Neuron (in vitro differentiated cells): ENCODE data around the gene TUBA1A.

ENCODE experiments used
- H2AFZ ChIP-seq: one replicate; pipeline ENCODE4 v1.6.1; 2013; ENCODE audit warnings: low read depth, mild to moderate bottlenecking, inconsistent platforms, low read length, moderate library complexity
- H3K27me3 ChIP-seq: one replicate; pipeline ENCODE4 v1.6.1; 2013; ENCODE audit warnings: low read length; ENCODE audit not compliant: insufficient read depth
- H3K36me3 ChIP-seq: one replicate; pipeline ENCODE4 v1.6.1; 2013; ENCODE audit warnings: low read length; ENCODE audit not compliant: insufficient read depth
- H3K4me1 ChIP-seq: one replicate; pipeline ENCODE4 v1.6.1; 2013; ENCODE audit warnings: low read length; ENCODE audit not compliant: insufficient read depth
- H3K4me3 ChIP-seq: 2 replicates; pipeline ENCODE4 v1.5.1; 2013; ENCODE audit warnings: mild to moderate bottlenecking, low read length, moderate library complexity
- H3K9me3 ChIP-seq: one replicate; pipeline ENCODE4 v1.6.1; 2013; ENCODE audit warnings: low read length

TUBA1A gene

GRCh38 chr12:49188916-49189367 lies at the start of gene TUBA1A:
TUBA1A (minus strand) TSS chr12:49189080; CDS start chr12:49188979, 101 bp downstream.
- peaks cover 39% of the 10 kb centered on the region for H3K4me1 ChIP-seq
- H3K36me3 ChIP-seq: peaks cover 33% of the 10 kb centered on the region
- no peaks in the 10 kb centered on the region for H3K9me3 ChIP-seq
- peak within 1 kb of the TSS; percentile 64 for H3K4me3 ChIP-seq
- H3K27me3 ChIP-seq: no peaks in the 10 kb centered on the region
- H2AFZ ChIP-seq: no peak within 1 kb of the TSS

GRCh38 chr12:49236423-49236822 lies 47.5 kb upstream of the TUBA1A start:
- H2AFZ ChIP-seq: no peak overlapping the region
- no peaks in the 10 kb centered on the region for H3K9me3 ChIP-seq
- peaks cover 32% of the 10 kb centered on the region for H3K4me1 ChIP-seq
- H3K4me3 ChIP-seq: no peak overlapping the region
- H3K27me3 ChIP-seq: no peaks in the 10 kb centered on the region
- no peaks in the 10 kb centered on the region for H3K36me3 ChIP-seq

GRCh38 chr12:49233842-49234526 lies 45.1 kb upstream of the TUBA1A start:
- H3K9me3 ChIP-seq: no peaks in the 10 kb centered on the region
- peak overlapping the region; percentile 39 for H3K4me3 ChIP-seq
- H2AFZ ChIP-seq: no peak overlapping the region
- H3K4me1 ChIP-seq: peaks cover 46% of the 10 kb centered on the region
- H3K36me3 ChIP-seq: no peaks in the 10 kb centered on the region
- H3K27me3 ChIP-seq: no peaks in the 10 kb centered on the region

- Histone ChIP-seq H3K4me1 (peaks cover 50% of the 10 kb centered on the region), H3K4me3 (peak overlapping the region; percentile 39)
Measured at GRCh38 chr12:49232940-49233841, 44.3 kb upstream of the TUBA1A start.

GRCh38 chr12:49231878-49232655 lies 43.2 kb upstream of the TUBA1A start:
- no peak overlapping the region for H2AFZ ChIP-seq
- H3K4me1 ChIP-seq: peaks cover 61% of the 10 kb centered on the region
- no peaks in the 10 kb centered on the region for H3K27me3 ChIP-seq
- no peaks in the 10 kb centered on the region for H3K36me3 ChIP-seq
- peak overlapping the region; percentile 39 for H3K4me3 ChIP-seq
- H3K9me3 ChIP-seq: no peaks in the 10 kb centered on the region

More at GRCh38 chr12:49232940-49233841, 44.3 kb upstream of the TUBA1A start:
- H3K9me3 ChIP-seq: no peaks in the 10 kb centered on the region
- no peak overlapping the region for H2AFZ ChIP-seq
- H3K36me3 ChIP-seq: no peaks in the 10 kb centered on the region
- H3K27me3 ChIP-seq: no peaks in the 10 kb centered on the region

- H2AFZ ChIP-seq: no peak overlapping the region
- H3K4me3 ChIP-seq: no peak overlapping the region
- no peaks in the 10 kb centered on the region for H3K36me3 ChIP-seq
- H3K4me1 ChIP-seq: peaks cover 66% of the 10 kb centered on the region
- H3K27me3 ChIP-seq: no peaks in the 10 kb centered on the region
- H3K9me3 ChIP-seq: no peaks in the 10 kb centered on the region
Measured at GRCh38 chr12:49230805-49231194, 41.9 kb upstream of the TUBA1A start.

GRCh38 chr12:49230176-49230804 lies 41.4 kb upstream of the TUBA1A start:
- H3K4me1 ChIP-seq: peaks cover 66% of the 10 kb centered on the region
- no peaks in the 10 kb centered on the region for H3K36me3 ChIP-seq
- H2AFZ ChIP-seq: no peak overlapping the region
- H3K9me3 ChIP-seq: no peaks in the 10 kb centered on the region
- H3K27me3 ChIP-seq: no peaks in the 10 kb centered on the region
- no peak overlapping the region for H3K4me3 ChIP-seq

GRCh38 chr12:49228653-49229052 lies 39.8 kb upstream of the TUBA1A start:
- Histone ChIP-seq H3K27me3 (no peaks in the 10 kb centered on the region), H3K4me1 (peaks cover 62% of the 10 kb centered on the region), H3K36me3 (no peaks in the 10 kb centered on the region)

GRCh38 chr12:49227713-49228112 lies 38.8 kb upstream of the TUBA1A start:
- no peaks in the 10 kb centered on the region for H3K9me3 ChIP-seq
- no peaks in the 10 kb centered on the region for H3K27me3 ChIP-seq
- H3K4me1 ChIP-seq: peaks cover 57% of the 10 kb centered on the region
- no peak overlapping the region for H2AFZ ChIP-seq
- H3K36me3 ChIP-seq: no peaks in the 10 kb centered on the region
- H3K4me3 ChIP-seq: peak overlapping the region; percentile 27

More at GRCh38 chr12:49228653-49229052, 39.8 kb upstream of the TUBA1A start:
- Histone ChIP-seq H3K9me3 (no peaks in the 10 kb centered on the region), H2AFZ (no peak overlapping the region), H3K4me3 (peak overlapping the region; percentile 27)

- H2AFZ ChIP-seq: no peak overlapping the region
- peaks cover 44% of the 10 kb centered on the region for H3K4me1 ChIP-seq
- no peaks in the 10 kb centered on the region for H3K9me3 ChIP-seq
- no peak overlapping the region for H3K4me3 ChIP-seq
- H3K27me3 ChIP-seq: no peaks in the 10 kb centered on the region
- no peaks in the 10 kb centered on the region for H3K36me3 ChIP-seq
Measured at GRCh38 chr12:49225576-49226166, 36.8 kb upstream of the TUBA1A start.

GRCh38 chr12:49223590-49224369 lies 34.9 kb upstream of the TUBA1A start:
- H3K4me1 ChIP-seq: peaks cover 33% of the 10 kb centered on the region
- no peaks in the 10 kb centered on the region for H3K9me3 ChIP-seq
- no peak overlapping the region for H3K4me3 ChIP-seq
- no peak overlapping the region for H2AFZ ChIP-seq
- no peaks in the 10 kb centered on the region for H3K36me3 ChIP-seq
- no peaks in the 10 kb centered on the region for H3K27me3 ChIP-seq
